NCI-H2196 treated with DMSO at 0.1 percent for 48 hours (cell line): Measurements from ENCODE around the gene PLCH1.

ENCODE experiments used
- DNase-seq: peaks from one replicate; lab custom pipeline; 2025; ENCODE audit not compliant: unreplicated experiment; lab: John Stamatoyannopoulos, UW

Gene PLCH1

GRCh38 chr3:155553780-155554179, 191.1 kb downstream of the PLCH1 start:
- DNase-seq, result no peak

GRCh38 chr3:155553326-155553725, 191.5 kb downstream of the PLCH1 start:
- no peak for DNase-seq

GRCh38 chr3:155550391-155550790, 194.5 kb downstream of the PLCH1 start:
- DNase-seq, result no peak

- DNase-seq, result no peak
Observed at GRCh38 chr3:155549087-155549486, 195.8 kb downstream of the PLCH1 start.

GRCh38 chr3:155548195-155548594, 196.7 kb downstream of the PLCH1 start:
- DNase-seq, result no peak

- no peak for DNase-seq
Observed at GRCh38 chr3:155535098-155535497, 209.8 kb downstream of the PLCH1 start.

- no peak for DNase-seq
Observed at GRCh38 chr3:155528579-155528978, 216.3 kb downstream of the PLCH1 start.

- DNase-seq, result no peak
Observed at GRCh38 chr3:155525324-155525833, 219.5 kb downstream of the PLCH1 start.

GRCh38 chr3:155520463-155520862, 224.4 kb downstream of the PLCH1 start:
- DNase-seq, result no peak

GRCh38 chr3:155519078-155519477, 225.8 kb downstream of the PLCH1 start:
- DNase-seq, result peak; percentile 76

- no peak for DNase-seq
Observed at GRCh38 chr3:155517903-155518302, 227.0 kb downstream of the PLCH1 start.

- DNase-seq, result no peak
Observed at GRCh38 chr3:155516439-155516838, 228.4 kb downstream of the PLCH1 start.

GRCh38 chr3:155512867-155513261, 232.0 kb downstream of the PLCH1 start:
- no peak for DNase-seq

GRCh38 chr3:155512175-155512866, 232.6 kb downstream of the PLCH1 start:
- DNase-seq, result no peak

GRCh38 chr3:155504682-155505081, 240.2 kb downstream of the PLCH1 start:
- peak; percentile 95 for DNase-seq

GRCh38 chr3:155502630-155503029, 242.2 kb downstream of the PLCH1 start:
- no peak for DNase-seq

GRCh38 chr3:155500194-155500818, 244.6 kb downstream of the PLCH1 start:
- DNase-seq, result no peak

- no peak for DNase-seq
Observed at GRCh38 chr3:155497930-155498647, 246.8 kb downstream of the PLCH1 start.

- DNase-seq, result no peak
Observed at GRCh38 chr3:155496206-155496605, 248.7 kb downstream of the PLCH1 start.

- DNase-seq, result no peak
Observed at GRCh38 chr3:155495387-155495786, 249.5 kb downstream of the PLCH1 start.

- no peak for DNase-seq
Observed at GRCh38 chr3:155494332-155494731, 250.5 kb downstream of the PLCH1 start.

GRCh38 chr3:155492841-155493240, 252.0 kb downstream of the PLCH1 start:
- no peak for DNase-seq
